GM12873 (cell line): ENCODE results near the gene FUT7.

ENCODE experiments used
- CTCF ChIP-seq: IDR thresholded peaks from 2 replicates; pipeline ENCODE4 v1.5.1; 2012; ENCODE audit warnings: low read depth, mild to moderate bottlenecking, moderate library complexity, low read length, control low read depth; ENCODE audit not compliant: insufficient read depth; ENCODE audit errors: missing control alignments

Gene FUT7

GRCh38 chr9:136983656-136984314, 48.1 kb downstream of the FUT7 start:
- TF ChIP-seq CTCF, result no peak

- TF ChIP-seq CTCF, result no peak
These were observed 48.7 kb downstream of the FUT7 start for GRCh38 chr9:136983167-136983566.

DNA sequence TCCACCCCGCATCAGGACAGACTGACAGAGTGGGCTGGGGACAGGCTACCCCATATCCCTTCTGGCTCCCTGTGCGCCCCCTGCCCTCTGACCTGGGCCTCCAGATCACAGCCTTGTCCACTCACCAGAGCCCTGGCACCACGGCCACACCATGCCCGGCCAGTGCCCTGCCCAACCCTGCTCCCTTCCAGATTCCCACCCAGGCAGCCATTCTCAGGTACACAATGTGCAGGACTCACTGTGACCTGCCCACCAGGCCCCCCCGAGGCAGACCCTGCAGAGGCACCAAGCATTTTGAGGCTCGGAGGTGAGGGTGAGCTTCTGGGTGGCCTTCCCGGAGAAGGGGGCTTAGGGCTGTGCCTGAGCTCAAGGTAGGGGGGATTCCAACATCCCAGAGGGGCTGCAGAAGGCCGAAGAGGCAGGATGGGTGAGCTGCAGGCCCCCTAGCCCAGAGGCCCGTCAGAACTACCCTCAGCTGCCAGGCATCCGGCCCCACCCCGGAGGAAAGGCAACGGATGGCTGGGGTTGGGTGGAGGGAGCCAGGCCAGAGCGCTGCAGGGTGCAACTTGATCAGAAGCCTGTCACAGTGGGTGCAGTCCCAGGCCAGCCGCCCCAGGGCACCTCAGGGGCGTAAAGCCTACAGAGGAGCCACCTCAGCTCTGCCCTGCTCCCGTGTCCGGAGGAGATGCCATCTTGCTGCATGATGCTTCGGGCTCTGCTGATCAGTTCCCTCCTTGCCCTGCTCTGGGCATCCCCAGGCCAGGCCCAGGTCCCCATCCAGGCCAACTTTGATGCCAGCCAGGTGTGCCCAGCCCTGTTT, 49.4 kb downstream of the FUT7 start, which contains the start of gene LCNL1:
Gene LCNL1, plus strand, starts transcription at position 762 of the 820 bp plus-strand sequence. CDS start 594 bp downstream, outside the sequence.
- TF ChIP-seq CTCF, result no peak

DNA sequence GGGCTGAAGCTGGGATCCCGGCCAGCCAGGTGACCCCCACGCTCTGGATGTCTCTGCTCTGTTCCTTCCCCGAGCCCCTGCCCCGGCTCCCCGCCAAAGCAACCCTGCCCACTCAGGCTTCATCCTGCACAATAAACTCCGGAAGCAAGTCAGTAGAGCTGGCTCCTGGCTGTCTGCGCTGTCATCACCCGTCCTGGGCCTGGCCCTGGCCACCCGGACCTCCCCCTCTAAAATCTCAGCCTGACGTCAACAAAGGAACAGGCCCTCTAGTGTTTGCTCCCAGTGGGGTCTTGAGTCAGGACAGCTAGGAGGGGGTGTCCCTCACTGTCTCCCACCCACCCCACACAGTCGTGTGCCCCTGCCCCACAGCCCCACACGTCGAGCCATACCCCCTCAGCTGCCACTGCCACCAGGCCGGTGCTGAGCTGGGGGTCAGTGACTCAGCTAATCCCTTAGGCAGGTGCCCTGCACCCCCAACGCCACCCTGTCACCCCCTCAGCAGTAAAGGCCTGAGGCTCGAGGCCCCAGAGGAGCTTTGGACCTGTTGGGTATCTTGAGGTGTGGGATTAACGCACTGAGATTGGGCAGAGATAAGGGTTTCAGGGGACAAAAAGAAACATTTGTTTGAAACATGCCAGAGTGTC, 50.2 kb downstream of the FUT7 start:
- TF ChIP-seq CTCF, result no peak

DNA sequence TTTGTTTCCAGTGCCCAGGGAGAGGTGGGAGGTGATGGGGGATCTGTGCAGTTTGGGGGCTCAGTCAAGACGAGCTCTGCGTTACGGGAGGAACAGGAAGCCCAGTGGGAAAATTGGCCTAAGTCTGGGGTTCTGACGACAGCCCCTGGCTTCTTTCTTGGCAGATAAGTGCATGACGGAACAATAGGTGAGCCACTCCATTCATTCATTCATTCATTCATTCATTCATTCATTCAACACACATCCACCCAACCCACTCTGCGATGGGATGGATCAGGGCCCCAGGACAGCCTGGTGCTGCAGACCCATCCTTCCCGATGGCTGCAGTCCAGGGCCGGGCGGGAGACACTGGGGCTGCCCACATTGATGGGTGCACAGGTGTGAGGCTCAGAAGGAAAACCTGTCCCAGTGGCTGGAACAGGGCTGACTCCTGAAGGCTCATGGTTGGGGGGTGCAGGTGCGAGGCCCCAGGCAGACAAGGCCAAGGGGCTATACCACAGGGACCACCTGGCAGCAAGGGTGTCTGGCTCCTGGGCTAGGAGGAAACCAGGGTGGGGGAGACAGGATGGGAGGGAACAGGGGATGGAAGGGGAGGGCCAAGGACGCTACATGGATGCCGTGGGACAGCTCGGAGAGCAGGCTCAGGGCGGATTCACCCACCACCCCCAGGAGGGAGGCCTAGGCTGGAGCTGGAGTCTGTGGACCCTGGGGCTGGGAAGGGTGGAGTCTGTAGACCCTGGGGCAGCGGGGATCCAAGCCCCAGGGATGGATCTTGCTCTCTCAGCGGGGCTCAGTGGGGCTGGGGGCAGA, 51.0 kb downstream of the FUT7 start:
- TF ChIP-seq CTCF, result no peak
